ENCODE results near the gene TRIM71. TPM values are rescaled to one million over a fixed set of nuclear protein-coding genes. Genes with fewer than 3 reads are reported as not detected.

The TRIM71 gene
- polyA plus RNA-seq, 1 donor (not counting 4 experiments of a cell fraction or from before 2014, with no cell fraction given), result not detected

- no peak for FAIRE-seq
- dilution Hi-C loops (cut with MboI; ENCODE audit: extremely low pct_ligation_motif_present, low sequenced_read_pairs), result no loop called here
- no peaks in the 10 kb centered on the region for H3K79me2 ChIP-seq (ENCODE audit: control insufficient read depth, insufficient read depth, low read length)
- DNase-seq (ENCODE audit: low read depth, low spot score), result no peak
- H3K4me2 ChIP-seq (ENCODE audit: control insufficient read depth, extremely low read depth, insufficient read depth, low read depth, low read length), result no peak overlapping the region
- H2AFZ ChIP-seq (ENCODE audit: control insufficient read depth, low read length), result no peak overlapping the region
- no peaks in the 10 kb centered on the region for H4K20me1 ChIP-seq (ENCODE audit: control insufficient read depth, extremely low read depth, insufficient read depth, low read length)
- TF ChIP-seq CTCF (optimal IDR thresholded peaks at IDR 0.05 in 1 of 3, IDR thresholded peaks at IDR 0.05 in 1 of 3, conservative IDR thresholded peaks at IDR 0.05 in 1 of 3; ENCODE audit: extremely low read depth in 1 of 3, insufficient read depth in 2 of 3, low read length in 3 of 3) (no peak), EZH2 (IDR thresholded peaks at IDR 0.05; ENCODE audit: low read length) (no peak)
- H3K9me1 ChIP-seq (ENCODE audit: control insufficient read depth, extremely low read depth, insufficient read depth, low read length), result no peaks in the 10 kb centered on the region
- H3K9me3 ChIP-seq (ENCODE audit: control insufficient read depth, low read depth, low read length), result no peaks in the 10 kb centered on the region
- no peak overlapping the region for H3K9ac ChIP-seq (ENCODE audit: control insufficient read depth, extremely low read depth, insufficient read depth, low read length)
- H3K27ac ChIP-seq (ENCODE audit: control insufficient read depth, insufficient read depth, low read length), result no peak overlapping the region
- H3K27me3 ChIP-seq (ENCODE audit: control insufficient read depth, extremely low read depth, insufficient read depth, low read length), result peaks cover 6% of the 10 kb centered on the region
- H3K4me1 ChIP-seq (ENCODE audit: control insufficient read depth, extremely low read depth, insufficient read depth, low read length), result no peaks in the 10 kb centered on the region
- H3K4me3 ChIP-seq (ENCODE audit: control insufficient read depth in 2 of 3, extremely low read depth in 1 of 3, insufficient read depth in 2 of 3, low read depth in 1 of 3, low read length in 3 of 3), result no peak overlapping the region
- no peaks in the 10 kb centered on the region for H3K36me3 ChIP-seq (ENCODE audit: control insufficient read depth in 2 of 2, extremely low read depth in 1 of 2, insufficient read depth in 2 of 2, low read length in 2 of 2)
Observed at GRCh38 chr3:32850636-32851035, 32.8 kb downstream of the TRIM71 start.

- DNase-seq (ENCODE audit: low read depth, low spot score) (no peak), FAIRE-seq (no peak)
- dilution Hi-C loops (cut with MboI; ENCODE audit: extremely low pct_ligation_motif_present, low sequenced_read_pairs), result no loop called here
Observed at GRCh38 chr3:32852146-32852545, 34.3 kb downstream of the TRIM71 start.

More at GRCh38 chr3:32852146-32852545, 34.3 kb downstream of the TRIM71 start:
- H3K79me2 ChIP-seq (ENCODE audit: control insufficient read depth, insufficient read depth, low read length), result no peaks in the 10 kb centered on the region
- peaks cover 6% of the 10 kb centered on the region for H3K27me3 ChIP-seq (ENCODE audit: control insufficient read depth, extremely low read depth, insufficient read depth, low read length)
- no peak overlapping the region for H3K9ac ChIP-seq (ENCODE audit: control insufficient read depth, extremely low read depth, insufficient read depth, low read length)
- no peaks in the 10 kb centered on the region for H3K9me1 ChIP-seq (ENCODE audit: control insufficient read depth, extremely low read depth, insufficient read depth, low read length)
- H3K4me2 ChIP-seq (ENCODE audit: control insufficient read depth, extremely low read depth, insufficient read depth, low read depth, low read length), result no peak overlapping the region
- H3K4me3 ChIP-seq (ENCODE audit: control insufficient read depth in 2 of 3, extremely low read depth in 1 of 3, insufficient read depth in 2 of 3, low read depth in 1 of 3, low read length in 3 of 3), result no peak overlapping the region
- no peak for TF ChIP-seq CTCF (optimal IDR thresholded peaks at IDR 0.05 in 1 of 3, IDR thresholded peaks at IDR 0.05 in 1 of 3, conservative IDR thresholded peaks at IDR 0.05 in 1 of 3; ENCODE audit: extremely low read depth in 1 of 3, insufficient read depth in 2 of 3, low read length in 3 of 3)
- no peak for TF ChIP-seq EZH2 (IDR thresholded peaks at IDR 0.05; ENCODE audit: low read length)
- no peak overlapping the region for H3K27ac ChIP-seq (ENCODE audit: control insufficient read depth, insufficient read depth, low read length)
- no peaks in the 10 kb centered on the region for H3K9me3 ChIP-seq (ENCODE audit: control insufficient read depth, low read depth, low read length)
- no peaks in the 10 kb centered on the region for H3K36me3 ChIP-seq (ENCODE audit: control insufficient read depth in 2 of 2, extremely low read depth in 1 of 2, insufficient read depth in 2 of 2, low read length in 2 of 2)
- no peak overlapping the region for H2AFZ ChIP-seq (ENCODE audit: control insufficient read depth, low read length)
- H3K4me1 ChIP-seq (ENCODE audit: control insufficient read depth, extremely low read depth, insufficient read depth, low read length), result no peaks in the 10 kb centered on the region
- no peaks in the 10 kb centered on the region for H4K20me1 ChIP-seq (ENCODE audit: control insufficient read depth, extremely low read depth, insufficient read depth, low read length)

Data from keratinocyte (primary cell).